OCI-LY1 (cell line): ENCODE measurements around the gene SAMD11.

Experiments
- H2AFZ ChIP-seq: fragments of 200-600 bp; sonication (generic), shearing (Covaris generic); 2 replicates; pipeline ENCODE4 v1.6.0; 2014; ENCODE audit warnings: antibody characterized with exemption, mild to moderate bottlenecking, low read length
- H3F3A ChIP-seq: fragments of 200-600 bp; sonication (generic), shearing (Covaris generic); 2 replicates; pipeline ENCODE4 v1.6.0; 2014; ENCODE audit warnings: mild to moderate bottlenecking, antibody characterized with exemption, low read length, moderate library complexity; ENCODE audit not compliant: insufficient read depth
- H3K27ac ChIP-seq: fragments of 200-600 bp; sonication (generic); 2 replicates; pipeline ENCODE4 v1.5.1; 2014; ENCODE audit warnings: low read length, mixed run types, mild to moderate bottlenecking, low read depth; ENCODE audit not compliant: poor library complexity, severe bottlenecking
- H3K27me3 ChIP-seq: fragments of 200-600 bp; sonication (generic); 2 replicates; pipeline ENCODE4 v1.6.0; 2014; ENCODE audit warnings: antibody characterized with exemption, mild to moderate bottlenecking, low read length, moderate library complexity; ENCODE audit not compliant: insufficient read depth
- H3K36me3 ChIP-seq: fragments of 200-600 bp; sonication (generic); 2 replicates; pipeline ENCODE4 v1.6.1; 2014; ENCODE audit warnings: mild to moderate bottlenecking, antibody characterized with exemption, low read length, moderate library complexity, mixed read lengths; ENCODE audit not compliant: insufficient read depth
- H3K4me1 ChIP-seq: fragments of 200-600 bp; sonication (generic); 2 replicates; pipeline ENCODE4 v1.5.1; 2014; ENCODE audit warnings: mild to moderate bottlenecking, low read length, moderate library complexity; ENCODE audit not compliant: insufficient read depth, severe bottlenecking
- H3K4me2 ChIP-seq: fragments of 200-600 bp; sonication (generic), shearing (Covaris generic); 2 replicates; pipeline ENCODE4 v1.6.1; 2014; ENCODE audit warnings: low read length
- H3K4me3 ChIP-seq: fragments of 200-600 bp; sonication (generic); 2 replicates; pipeline ENCODE4 v1.5.1; 2014; ENCODE audit warnings: low read length, low read depth, mild to moderate bottlenecking, mixed read lengths; ENCODE audit not compliant: poor library complexity, severe bottlenecking
- H3K79me2 ChIP-seq: fragments of 200-600 bp; shearing (Covaris generic); 2 replicates; pipeline ENCODE4 v1.6.1; 2016; ENCODE audit warnings: mixed run types, low read length, mixed read lengths; ENCODE audit not compliant: insufficient read depth
- H3K9ac ChIP-seq: fragments of 200-600 bp; sonication (generic), shearing (Covaris generic); 2 replicates; pipeline ENCODE4 v1.6.1; 2014; ENCODE audit warnings: mild to moderate bottlenecking, low read length, mixed read lengths
- H3K9me2 ChIP-seq: fragments of 200-600 bp; sonication (generic), shearing (Covaris generic); 2 replicates; pipeline ENCODE4 v1.6.1; 2014; ENCODE audit warnings: low read depth, mild to moderate bottlenecking, low read length, mixed read lengths
- H3K9me3 ChIP-seq: fragments of 200-600 bp; shearing (Covaris generic); 2 replicates; pipeline ENCODE4 v1.6.1; 2014; ENCODE audit warnings: low read length, mixed read lengths
- H4K20me1 ChIP-seq: fragments of 200-600 bp; sonication (generic), shearing (Covaris generic); 2 replicates; pipeline ENCODE4 v1.6.0; 2016; ENCODE audit warnings: mild to moderate bottlenecking, low read length; ENCODE audit not compliant: insufficient read depth
- CTCF ChIP-seq: fragments of 200-600 bp; sonication (generic), shearing (Covaris generic); IDR thresholded peaks from 2 replicates; pipeline ENCODE4 v1.5.1; 2017; ENCODE audit warnings: mild to moderate bottlenecking, antibody characterized with exemption, low read length, moderate library complexity, mixed read lengths
- EZH2 ChIP-seq: fragments of 200-600 bp; sonication (generic), shearing (Covaris generic); IDR thresholded peaks from 2 replicates; pipeline ENCODE4 v1.8.0; 2017; ENCODE audit warnings: borderline replicate concordance, mixed run types, mild to moderate bottlenecking, antibody characterized with exemption, low read length, moderate library complexity, mixed read lengths

Gene SAMD11

GRCh38 chr1:929712-930632, 6.2 kb downstream of the SAMD11 start:
- no peaks in the 10 kb centered on the region for H3K36me3 ChIP-seq
- no peaks in the 10 kb centered on the region for H3K9me2 ChIP-seq
- H3K79me2 ChIP-seq = no peaks in the 10 kb centered on the region
- H3F3A ChIP-seq = no peaks in the 10 kb centered on the region
- no peak overlapping the region for H3K4me2 ChIP-seq
- no peaks in the 10 kb centered on the region for H4K20me1 ChIP-seq
- no peak overlapping the region for H3K9ac ChIP-seq
- peaks cover 11% of the 10 kb centered on the region; the same call in 1 of the 2 replicates for H3K27me3 ChIP-seq
- no peaks in the 10 kb centered on the region for H3K4me1 ChIP-seq
- TF ChIP-seq CTCF (no peak), EZH2 (no peak)
- no peak overlapping the region for H3K27ac ChIP-seq
- no peaks in the 10 kb centered on the region for H3K9me3 ChIP-seq
- no peak overlapping the region for H2AFZ ChIP-seq
- no peak overlapping the region for H3K4me3 ChIP-seq

GRCh38 chr1:930633-931138, 7.0 kb downstream of the SAMD11 start:
- Histone ChIP-seq H3K9ac (no peak overlapping the region), H3K36me3 (no peaks in the 10 kb centered on the region), H3K27ac (no peak overlapping the region), H4K20me1 (no peaks in the 10 kb centered on the region), H3K9me2 (no peaks in the 10 kb centered on the region), H3K4me3 (no peak overlapping the region), H3F3A (no peaks in the 10 kb centered on the region), H3K4me2 (no peak overlapping the region), H3K27me3 (peaks cover 11% of the 10 kb centered on the region; the same call in 1 of the 2 replicates), H3K79me2 (no peaks in the 10 kb centered on the region), H3K4me1 (no peaks in the 10 kb centered on the region), H2AFZ (no peak overlapping the region), H3K9me3 (no peaks in the 10 kb centered on the region)
- no peak for TF ChIP-seq CTCF
- TF ChIP-seq EZH2 = no peak

- no peak overlapping the region for H3K4me3 ChIP-seq
- H3K9me3 ChIP-seq = no peaks in the 10 kb centered on the region
- H3K36me3 ChIP-seq = no peaks in the 10 kb centered on the region
- no peaks in the 10 kb centered on the region for H3K4me1 ChIP-seq
- peaks cover 6% of the 10 kb centered on the region; the same call in 1 of the 2 replicates for H3K27me3 ChIP-seq
- no peak overlapping the region for H2AFZ ChIP-seq
- H3K79me2 ChIP-seq = no peaks in the 10 kb centered on the region
- no peak overlapping the region for H3K4me2 ChIP-seq
- no peaks in the 10 kb centered on the region for H4K20me1 ChIP-seq
- no peak overlapping the region for H3K27ac ChIP-seq
- H3K9me2 ChIP-seq = no peaks in the 10 kb centered on the region
- TF ChIP-seq CTCF = no peak
- no peak for TF ChIP-seq EZH2
- no peaks in the 10 kb centered on the region for H3F3A ChIP-seq
- H3K9ac ChIP-seq = no peak overlapping the region
Observed at GRCh38 chr1:931380-932172, 7.9 kb downstream of the SAMD11 start.
